Ishikawa (cell line): Measurements from ENCODE around the gene RAB8B.

Experiments used
- CEBPB ChIP-seq: IDR thresholded peaks from 2 replicates; pipeline ENCODE4 v1.6.1; 2012
- CREB1 ChIP-seq: IDR thresholded peaks from 2 replicates; pipeline ENCODE4 v1.6.1; 2012; ENCODE audit warnings: low read depth
- EGR1 ChIP-seq: IDR thresholded peaks from 2 replicates; pipeline ENCODE4 v1.6.1; 2012
- EP300 ChIP-seq: IDR thresholded peaks from 2 replicates; pipeline ENCODE4 v1.6.1; 2012; ENCODE audit warnings: borderline replicate concordance
- FOXM1 ChIP-seq: IDR thresholded peaks from 2 replicates; pipeline ENCODE4 v1.6.1; 2012; ENCODE audit warnings: low read depth, borderline replicate concordance
- NFIC ChIP-seq: IDR thresholded peaks from 2 replicates; pipeline ENCODE4 v1.6.1; 2012
- RAD21 ChIP-seq: IDR thresholded peaks from 2 replicates; pipeline ENCODE4 v1.6.1; 2012; ENCODE audit warnings: low read depth
- TAF1 ChIP-seq: IDR thresholded peaks from 2 replicates; pipeline ENCODE4 v1.6.1; 2012; ENCODE audit warnings: low read depth, mild to moderate bottlenecking
- TCF12 ChIP-seq: IDR thresholded peaks from 2 replicates; pipeline ENCODE4 v1.6.1; 2012; ENCODE audit warnings: low read depth
- TEAD4 ChIP-seq: IDR thresholded peaks from 2 replicates; pipeline ENCODE4 v1.6.1; 2012
- YY1 ChIP-seq: IDR thresholded peaks from 2 replicates; pipeline ENCODE4 v1.6.1; 2012; ENCODE audit warnings: low read depth
- ZBTB7A ChIP-seq: IDR thresholded peaks from 2 replicates; pipeline ENCODE4 v1.6.1; 2012; ENCODE audit warnings: low read depth
- TF ChIP-seq, protein P1 (sequence below): IDR thresholded peaks from 2 replicates; pipeline ENCODE4 v1.6.1; 2012
- TF ChIP-seq, protein P2 (sequence below): IDR thresholded peaks from 2 replicates; pipeline ENCODE4 v1.6.1; 2012; ENCODE audit warnings: low read depth, mild to moderate bottlenecking
- TF ChIP-seq, protein P3 (sequence below): IDR thresholded peaks from 2 replicates; pipeline ENCODE4 v1.6.1; 2012

The RAB8B gene

DNA sequence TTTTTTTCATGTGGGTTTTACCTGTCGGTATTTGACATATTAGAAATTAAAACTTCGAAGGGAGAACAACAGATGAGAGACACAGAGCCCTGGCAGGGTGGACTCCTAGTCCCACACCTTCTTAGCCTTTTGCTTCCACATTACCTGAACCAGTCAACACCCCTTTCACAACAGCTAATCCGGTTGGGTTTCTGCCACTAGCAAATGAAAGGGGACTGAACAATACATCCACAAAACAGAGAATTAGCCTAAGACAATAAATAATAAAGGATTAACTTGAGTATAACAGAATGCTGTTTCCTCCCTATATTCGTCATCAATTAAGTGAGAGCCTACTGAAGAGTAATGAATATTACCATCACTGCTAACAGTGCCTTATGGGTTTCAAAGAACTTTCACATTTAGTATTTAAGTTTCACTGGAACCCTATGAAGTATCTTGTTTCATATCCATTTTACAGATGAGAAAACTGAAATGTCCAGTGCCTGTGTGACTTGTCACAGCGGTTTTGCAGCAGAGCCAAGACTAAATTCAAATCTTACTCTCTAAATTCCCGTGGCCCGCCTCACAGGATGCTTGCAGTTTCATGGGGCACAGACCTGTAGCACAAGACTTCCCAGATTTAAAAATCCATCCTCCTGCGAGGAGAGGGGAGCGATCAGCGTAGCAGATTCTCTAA lies 1.0 kb upstream of the RAB8B start:
- TF ChIP-seq, protein P1, sequence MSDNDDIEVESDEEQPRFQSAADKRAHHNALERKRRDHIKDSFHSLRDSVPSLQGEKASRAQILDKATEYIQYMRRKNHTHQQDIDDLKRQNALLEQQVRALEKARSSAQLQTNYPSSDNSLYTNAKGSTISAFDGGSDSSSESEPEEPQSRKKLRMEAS = no peak
- TF ChIP-seq RAD21 = no peak
- no peak for TF ChIP-seq ZBTB7A
- TF ChIP-seq, protein P2, sequence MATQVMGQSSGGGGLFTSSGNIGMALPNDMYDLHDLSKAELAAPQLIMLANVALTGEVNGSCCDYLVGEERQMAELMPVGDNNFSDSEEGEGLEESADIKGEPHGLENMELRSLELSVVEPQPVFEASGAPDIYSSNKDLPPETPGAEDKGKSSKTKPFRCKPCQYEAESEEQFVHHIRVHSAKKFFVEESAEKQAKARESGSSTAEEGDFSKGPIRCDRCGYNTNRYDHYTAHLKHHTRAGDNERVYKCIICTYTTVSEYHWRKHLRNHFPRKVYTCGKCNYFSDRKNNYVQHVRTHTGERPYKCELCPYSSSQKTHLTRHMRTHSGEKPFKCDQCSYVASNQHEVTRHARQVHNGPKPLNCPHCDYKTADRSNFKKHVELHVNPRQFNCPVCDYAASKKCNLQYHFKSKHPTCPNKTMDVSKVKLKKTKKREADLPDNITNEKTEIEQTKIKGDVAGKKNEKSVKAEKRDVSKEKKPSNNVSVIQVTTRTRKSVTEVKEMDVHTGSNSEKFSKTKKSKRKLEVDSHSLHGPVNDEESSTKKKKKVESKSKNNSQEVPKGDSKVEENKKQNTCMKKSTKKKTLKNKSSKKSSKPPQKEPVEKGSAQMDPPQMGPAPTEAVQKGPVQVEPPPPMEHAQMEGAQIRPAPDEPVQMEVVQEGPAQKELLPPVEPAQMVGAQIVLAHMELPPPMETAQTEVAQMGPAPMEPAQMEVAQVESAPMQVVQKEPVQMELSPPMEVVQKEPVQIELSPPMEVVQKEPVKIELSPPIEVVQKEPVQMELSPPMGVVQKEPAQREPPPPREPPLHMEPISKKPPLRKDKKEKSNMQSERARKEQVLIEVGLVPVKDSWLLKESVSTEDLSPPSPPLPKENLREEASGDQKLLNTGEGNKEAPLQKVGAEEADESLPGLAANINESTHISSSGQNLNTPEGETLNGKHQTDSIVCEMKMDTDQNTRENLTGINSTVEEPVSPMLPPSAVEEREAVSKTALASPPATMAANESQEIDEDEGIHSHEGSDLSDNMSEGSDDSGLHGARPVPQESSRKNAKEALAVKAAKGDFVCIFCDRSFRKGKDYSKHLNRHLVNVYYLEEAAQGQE = no peak
- no peak for TF ChIP-seq TCF12
- no peak for TF ChIP-seq NFIC
- no peak for TF ChIP-seq YY1
- TF ChIP-seq FOXM1 = no peak
- no peak for TF ChIP-seq EP300
- TF ChIP-seq CEBPB = no peak
- no peak for TF ChIP-seq EGR1
- no peak for TF ChIP-seq TAF1
- TF ChIP-seq CREB1 = no peak
- no peak for TF ChIP-seq TEAD4

DNA sequence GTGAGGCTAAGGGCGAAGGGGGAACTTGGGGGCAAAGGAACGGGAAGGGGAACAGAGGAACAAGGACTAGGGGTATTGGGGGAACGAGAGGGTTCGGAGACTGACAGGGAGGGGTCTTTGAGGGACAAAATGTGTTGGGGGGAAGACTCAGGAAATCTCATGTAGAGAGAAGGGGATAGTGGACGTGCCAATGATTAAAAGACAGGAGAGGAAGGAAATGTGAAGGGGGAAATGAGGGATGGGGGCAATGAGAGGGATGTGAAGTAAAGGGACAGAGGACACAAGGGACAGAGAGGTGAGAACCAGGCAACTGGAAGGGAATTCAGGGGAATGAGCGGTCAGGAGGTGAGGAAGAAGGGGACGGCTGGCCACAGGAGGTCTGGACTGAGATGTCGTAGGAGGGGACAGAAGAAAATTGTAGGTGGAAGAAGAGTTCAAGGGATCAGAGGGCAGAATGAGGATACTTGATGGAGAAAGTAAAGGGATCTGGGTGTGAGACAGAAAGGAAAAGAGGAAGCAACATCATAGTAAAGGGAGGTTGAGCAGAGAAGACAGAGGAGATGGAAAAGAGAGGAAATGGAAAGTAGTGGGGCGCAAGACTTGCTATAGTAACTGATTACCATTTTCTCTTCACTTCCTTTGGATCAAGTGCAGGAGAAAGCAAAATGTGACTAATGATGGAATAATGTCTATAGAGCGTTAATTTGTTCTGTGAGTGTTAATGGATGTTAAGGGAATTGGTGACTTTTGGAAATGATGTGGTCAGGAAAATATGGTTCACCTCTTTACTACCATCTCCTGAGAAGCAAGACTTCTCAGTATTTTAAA lies 749 bp downstream of the RAB8B start:
- TF ChIP-seq, protein P2 = no peak
- TF ChIP-seq FOXM1 (no peak), TEAD4 (no peak), TCF12 (no peak), EP300 (no peak), CREB1 (no peak), YY1 (no peak), EGR1 (no peak)
- TF ChIP-seq, protein P1 = no peak
- TF ChIP-seq, protein P3, sequence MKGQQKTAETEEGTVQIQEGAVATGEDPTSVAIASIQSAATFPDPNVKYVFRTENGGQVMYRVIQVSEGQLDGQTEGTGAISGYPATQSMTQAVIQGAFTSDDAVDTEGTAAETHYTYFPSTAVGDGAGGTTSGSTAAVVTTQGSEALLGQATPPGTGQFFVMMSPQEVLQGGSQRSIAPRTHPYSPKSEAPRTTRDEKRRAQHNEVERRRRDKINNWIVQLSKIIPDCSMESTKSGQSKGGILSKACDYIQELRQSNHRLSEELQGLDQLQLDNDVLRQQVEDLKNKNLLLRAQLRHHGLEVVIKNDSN = no peak

DNA sequence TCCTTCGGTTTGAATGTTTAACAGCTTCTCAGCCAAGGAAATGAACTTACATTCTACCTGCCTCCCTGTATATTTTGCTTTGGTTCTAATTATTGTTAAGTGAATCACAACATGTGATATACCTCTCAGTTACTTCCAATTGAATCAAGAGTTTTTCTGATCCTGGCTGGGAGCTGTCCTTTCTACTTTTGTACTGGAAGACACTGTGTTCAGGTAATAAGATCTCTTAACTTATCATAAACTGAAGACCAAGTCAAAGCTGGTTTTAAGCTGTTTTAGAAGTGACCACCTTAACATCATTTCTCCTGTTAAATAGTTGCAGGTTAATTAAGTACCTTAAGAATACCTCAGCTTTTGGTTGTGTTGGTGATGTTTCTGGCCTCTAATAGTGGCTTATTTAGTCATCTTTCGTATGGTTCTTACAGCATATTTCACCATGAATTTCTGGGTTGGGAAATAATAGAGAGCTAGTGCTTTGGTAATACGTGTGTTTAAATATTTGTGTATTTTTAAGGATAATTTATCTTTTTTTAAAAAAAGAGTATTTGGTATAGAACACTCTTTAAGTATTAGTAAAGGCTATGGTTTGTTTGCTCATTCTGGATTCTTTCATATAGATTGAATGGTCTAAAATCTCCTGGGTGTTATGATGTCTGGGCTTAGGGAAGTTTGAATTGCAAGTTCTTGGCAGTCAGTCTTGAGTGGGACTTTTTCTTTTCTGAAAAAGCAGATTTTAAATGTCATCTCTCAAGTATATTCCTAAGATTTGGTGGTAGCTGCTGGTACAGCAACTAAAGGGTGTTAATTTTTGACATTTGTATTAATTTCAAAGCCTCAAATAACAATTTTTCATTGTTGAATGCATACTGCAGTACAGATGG lies 1.6 kb downstream of the RAB8B start:
- TF ChIP-seq, protein P2 = peak; percentile 23; the same call in 1 of the 2 replicates
- TF ChIP-seq, protein P1 = no peak
